ENCODE results near the gene MCL1. TPM values are rescaled to one million over a fixed set of nuclear protein-coding genes. Genes with fewer than 3 reads are reported as not detected.

Gene MCL1
- total RNA-seq, 4 donors from 2014 or later, result 212 to 353 (median 317) TPM

DNA sequence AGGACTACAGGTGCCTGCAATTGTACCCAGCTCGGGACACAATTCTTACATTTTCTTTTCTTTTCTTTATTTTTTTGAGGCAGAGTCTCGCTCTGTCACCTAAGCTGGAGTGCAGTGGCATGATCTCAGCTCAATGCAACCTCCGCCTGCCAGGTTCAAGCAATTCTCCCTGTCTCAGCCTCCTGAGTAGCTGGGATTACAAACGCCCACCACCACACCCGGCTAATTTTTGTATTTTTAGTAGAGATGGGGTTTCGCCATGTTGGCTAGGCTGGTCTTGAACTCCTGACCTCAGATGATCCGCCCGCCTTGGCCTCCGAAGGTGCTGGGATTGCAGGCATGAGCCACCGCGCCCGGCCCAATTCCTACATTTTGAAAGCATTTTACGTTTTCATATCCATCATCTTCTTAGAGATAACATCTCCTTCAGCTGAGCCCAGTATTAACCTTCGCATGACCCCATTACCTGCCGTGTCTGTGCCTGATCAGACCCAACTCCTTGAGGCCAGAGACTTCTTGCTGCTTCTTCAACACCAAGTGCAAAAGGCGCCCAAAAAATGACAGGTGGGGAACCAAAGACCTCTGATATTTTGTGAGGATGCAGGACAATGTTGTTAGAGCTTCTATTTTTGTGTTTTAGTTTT lies 33.0 kb downstream of the MCL1 start:
- peaks cover 0 to 41% (median 7%) of the 10 kb centered on the region in 3 donors for H3K4me1 ChIP-seq
- no peak for ATAC-seq
- H3K27ac ChIP-seq, result no peak overlapping the region
- H3K27me3 ChIP-seq, result no peaks in the 10 kb centered on the region
- no peaks in the 10 kb centered on the region for H3K9me3 ChIP-seq
- WGBS, 2 donors (ENCODE audit: low coverage in 1 of 2), result 80 to 85% methylated on average over 8 to 14 of the region's 16 CpGs
- no peaks in the 10 kb centered on the region for H3K36me3 ChIP-seq
- no peak for TF ChIP-seq EP300 (IDR thresholded peaks at IDR 0.05)
- no peak for TF ChIP-seq POLR2AphosphoS5 (IDR thresholded peaks at IDR 0.05)
- no peak for TF ChIP-seq POLR2A (IDR thresholded peaks at IDR 0.05)
- TF ChIP-seq, protein P1, sequence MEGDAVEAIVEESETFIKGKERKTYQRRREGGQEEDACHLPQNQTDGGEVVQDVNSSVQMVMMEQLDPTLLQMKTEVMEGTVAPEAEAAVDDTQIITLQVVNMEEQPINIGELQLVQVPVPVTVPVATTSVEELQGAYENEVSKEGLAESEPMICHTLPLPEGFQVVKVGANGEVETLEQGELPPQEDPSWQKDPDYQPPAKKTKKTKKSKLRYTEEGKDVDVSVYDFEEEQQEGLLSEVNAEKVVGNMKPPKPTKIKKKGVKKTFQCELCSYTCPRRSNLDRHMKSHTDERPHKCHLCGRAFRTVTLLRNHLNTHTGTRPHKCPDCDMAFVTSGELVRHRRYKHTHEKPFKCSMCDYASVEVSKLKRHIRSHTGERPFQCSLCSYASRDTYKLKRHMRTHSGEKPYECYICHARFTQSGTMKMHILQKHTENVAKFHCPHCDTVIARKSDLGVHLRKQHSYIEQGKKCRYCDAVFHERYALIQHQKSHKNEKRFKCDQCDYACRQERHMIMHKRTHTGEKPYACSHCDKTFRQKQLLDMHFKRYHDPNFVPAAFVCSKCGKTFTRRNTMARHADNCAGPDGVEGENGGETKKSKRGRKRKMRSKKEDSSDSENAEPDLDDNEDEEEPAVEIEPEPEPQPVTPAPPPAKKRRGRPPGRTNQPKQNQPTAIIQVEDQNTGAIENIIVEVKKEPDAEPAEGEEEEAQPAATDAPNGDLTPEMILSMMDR (IDR thresholded peaks at IDR 0.05), result no peak
- no peak overlapping the region for H3K4me3 ChIP-seq

DNA sequence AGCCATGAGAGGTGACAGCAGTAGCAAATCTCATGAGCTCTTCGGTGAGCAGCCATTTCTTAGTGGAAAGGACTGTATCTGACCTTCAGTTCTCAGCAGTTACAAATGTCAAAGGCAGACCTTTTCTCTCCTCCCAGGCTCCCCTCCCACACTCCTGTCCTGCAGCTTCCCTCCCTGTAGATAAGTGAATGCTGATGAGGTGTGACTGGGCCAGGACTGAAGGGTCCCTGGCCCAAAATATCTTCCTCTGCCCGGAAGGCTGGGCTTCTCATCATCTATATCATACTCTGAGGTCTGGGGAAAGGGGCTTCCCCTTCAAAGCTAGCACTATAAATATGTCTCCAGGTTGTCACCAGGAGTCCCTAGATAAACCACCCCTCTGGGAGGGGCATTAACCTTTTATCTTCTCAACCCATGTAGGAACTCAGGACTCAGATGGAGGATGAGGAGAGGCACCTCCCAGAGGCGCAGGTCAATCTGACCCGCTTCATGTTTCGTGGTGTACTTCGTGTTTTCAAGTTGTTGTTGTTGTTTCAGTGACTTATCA lies 33.9 kb downstream of the MCL1 start:
- H3K4me3 ChIP-seq, result no peak overlapping the region
- WGBS, 2 donors (ENCODE audit: low coverage in 1 of 2), result 75 to 90% methylated on average over 4 to 6 of the region's 6 CpGs
- H3K27me3 ChIP-seq, result no peaks in the 10 kb centered on the region
- TF ChIP-seq EP300 (IDR thresholded peaks at IDR 0.05), result no peak
- H3K36me3 ChIP-seq, result no peaks in the 10 kb centered on the region
- no peaks in the 10 kb centered on the region for H3K9me3 ChIP-seq
- peaks cover 0 to 33% (median under 1%) of the 10 kb centered on the region in 3 donors for H3K4me1 ChIP-seq
- ATAC-seq, result no peak
- H3K27ac ChIP-seq, result no peak overlapping the region

DNA sequence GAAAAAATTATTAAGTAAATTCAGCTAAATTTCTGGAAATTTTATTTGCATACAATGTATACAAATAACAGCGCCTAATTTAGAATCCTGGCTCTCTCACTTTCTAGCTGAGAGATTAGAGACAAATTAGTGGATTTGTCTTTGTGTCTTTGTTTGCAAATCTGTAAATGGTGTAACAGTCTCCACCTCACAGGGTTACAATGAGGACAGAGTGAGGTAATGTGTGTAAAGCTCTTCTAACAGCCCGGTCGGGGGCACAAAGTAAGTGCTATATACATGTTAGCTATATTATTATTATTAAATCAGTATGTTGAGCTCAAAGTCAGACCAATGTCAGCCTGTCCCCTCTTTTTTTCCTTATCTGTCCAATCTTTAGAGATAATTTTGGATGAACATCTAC lies 35.2 kb downstream of the MCL1 start:
- peak; percentile 32 for ATAC-seq

DNA sequence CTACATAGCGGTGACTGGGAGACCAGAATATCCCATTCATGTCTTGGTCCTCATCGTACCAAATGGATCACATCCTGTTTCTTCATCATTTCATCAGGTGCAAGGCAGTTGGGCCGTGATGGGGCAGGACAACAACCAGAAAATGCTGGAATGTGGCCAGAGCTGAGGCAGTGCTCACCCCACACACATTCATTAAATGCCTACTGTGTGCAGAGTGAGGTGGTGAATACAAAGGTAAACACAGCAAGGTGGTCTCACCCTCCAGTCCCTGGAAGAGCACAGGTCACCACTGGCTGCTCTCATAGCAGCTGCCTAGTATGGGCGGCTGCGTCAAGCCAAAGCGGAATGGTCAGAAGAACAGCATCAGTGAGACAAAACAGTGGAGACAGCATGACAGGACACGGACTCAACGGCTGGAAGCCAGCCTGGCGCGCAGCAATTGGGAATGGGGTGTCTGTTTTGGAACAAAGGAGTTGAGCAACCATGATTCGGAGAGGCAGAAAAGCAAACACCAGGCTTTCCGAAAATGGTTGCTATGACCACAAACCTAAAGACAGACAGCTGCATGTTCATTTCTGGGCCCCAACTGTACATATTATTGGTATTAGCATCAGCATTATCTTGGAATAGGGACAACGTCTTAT lies 35.8 kb downstream of the MCL1 start:
- no peak for TF ChIP-seq EP300 (IDR thresholded peaks at IDR 0.05)
- TF ChIP-seq, protein P1 (IDR thresholded peaks at IDR 0.05), result no peak
- no peak for TF ChIP-seq POLR2AphosphoS5 (IDR thresholded peaks at IDR 0.05)
- TF ChIP-seq POLR2A (IDR thresholded peaks at IDR 0.05), result no peak
- Histone ChIP-seq H3K4me3 (no peak overlapping the region), H3K9me3 (no peaks in the 10 kb centered on the region), H3K27me3 (no peaks in the 10 kb centered on the region), H3K36me3 (no peaks in the 10 kb centered on the region), H3K4me1 (peaks cover 0 to 22% (median 0%) of the 10 kb centered on the region in 3 donors), H3K27ac (peak overlapping the region in 2 of 4 donors; percentile 14 to 48)
- peak; percentile 76 for ATAC-seq
- 75 to 79% methylated on average over 6 to 11 of the region's 13 CpGs for WGBS, 2 donors (ENCODE audit: low coverage in 1 of 2)

More for the DNA sequence above, 35.2 kb downstream of the MCL1 start:
- H3K27me3 ChIP-seq, result no peaks in the 10 kb centered on the region
- no peaks in the 10 kb centered on the region for H3K9me3 ChIP-seq
- no peaks in the 10 kb centered on the region for H3K36me3 ChIP-seq
- WGBS, 2 donors (ENCODE audit: low coverage in 1 of 2), result 43 to 69% methylated on average over 3 of the region's 3 CpGs
- no peak for TF ChIP-seq POLR2AphosphoS5 (IDR thresholded peaks at IDR 0.05)
- no peak for TF ChIP-seq EP300 (IDR thresholded peaks at IDR 0.05)
- no peak for TF ChIP-seq POLR2A (IDR thresholded peaks at IDR 0.05)
- TF ChIP-seq, protein P1 (IDR thresholded peaks at IDR 0.05), result no peak
- peak overlapping the region in 2 of 4 donors; percentile 14 to 45 for H3K27ac ChIP-seq
- H3K4me3 ChIP-seq, result no peak overlapping the region
- H3K4me1 ChIP-seq, result peaks cover 0 to 19% (median 0%) of the 10 kb centered on the region in 3 donors

DNA sequence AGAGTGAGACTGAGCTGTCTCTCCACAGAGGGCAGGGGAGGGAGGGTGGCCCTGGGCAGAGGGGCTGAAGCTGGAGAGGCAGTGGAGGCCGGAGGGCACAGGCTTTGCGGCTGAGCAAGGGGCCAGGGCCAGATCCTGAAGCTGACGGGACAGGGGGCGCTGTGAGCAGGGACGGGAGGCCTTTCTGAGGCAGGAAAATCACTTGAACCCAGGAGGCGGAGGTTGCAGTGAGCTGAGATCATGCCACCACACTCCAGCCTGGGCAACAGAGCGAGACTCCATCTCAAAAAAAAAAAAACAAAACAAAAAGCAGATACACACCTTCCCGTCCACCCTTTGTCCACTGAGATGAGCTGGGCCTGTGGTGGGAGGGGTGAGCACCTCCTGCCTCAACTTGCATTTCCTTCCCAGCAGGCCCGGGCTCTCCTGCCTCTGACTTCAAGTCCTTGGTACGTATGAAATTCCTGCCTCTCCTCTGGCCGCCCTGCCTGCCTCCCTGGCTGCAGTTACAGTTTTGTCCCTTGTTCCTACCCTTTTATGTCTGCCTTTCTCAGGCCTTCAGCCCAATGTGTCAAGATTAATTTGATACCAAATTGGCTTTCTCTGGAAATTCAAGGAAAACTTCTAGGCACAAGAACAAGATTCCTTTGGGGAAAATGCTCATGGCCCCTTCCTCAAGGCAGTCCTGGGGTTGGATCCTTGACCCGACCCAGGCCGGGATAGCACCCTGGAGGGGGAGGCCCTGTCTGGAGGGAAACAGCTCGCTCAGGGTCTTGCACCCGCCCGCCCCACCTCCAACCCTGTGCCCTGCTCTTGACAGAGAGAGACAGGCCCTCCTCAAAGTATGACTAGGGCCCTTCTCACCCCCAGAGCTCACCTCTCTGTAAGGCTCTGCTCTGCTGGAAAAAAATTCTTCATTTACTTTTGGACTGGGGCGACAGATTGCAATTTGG lies 41.4 kb downstream of the MCL1 start:
- 28 to 31% methylated on average over 5 to 7 of the region's 17 CpGs for WGBS, 2 donors (ENCODE audit: low coverage in 1 of 2)
- Histone ChIP-seq H3K4me3 (no peak overlapping the region), H3K36me3 (no peaks in the 10 kb centered on the region), H3K27ac (peak overlapping the region; percentile 4 to 84 (median 66)), H3K9me3 (no peaks in the 10 kb centered on the region), H3K27me3 (no peaks in the 10 kb centered on the region), H3K4me1 (peaks cover 0 to 46% (median 1%) of the 10 kb centered on the region in 3 donors)
- TF ChIP-seq POLR2A (IDR thresholded peaks at IDR 0.05) (no peak), EP300 (IDR thresholded peaks at IDR 0.05) (no peak), POLR2AphosphoS5 (IDR thresholded peaks at IDR 0.05) (peak; percentile 45)
- TF ChIP-seq, protein P1 (IDR thresholded peaks at IDR 0.05), result peak in 1 of 4 experiments; percentile 25
- ATAC-seq, result peak; percentile 79

Measured in gastroesophageal sphincter (tissue), 4 donors.